ENCODE data around the gene RSPH1. TPM values are rescaled to one million over a fixed set of nuclear protein-coding genes. Genes with fewer than 3 reads are reported as not detected.

RSPH1 gene
- total and polyA plus RNA-seq, 2 of the 8 experiments (the other 6 are each of a cell fraction or from before 2014, with no cell fraction given): 0.24 TPM; not detected in 1

GRCh38 chr21:42465803-42466127 lies 30.3 kb downstream of the RSPH1 start (continued):
- TF ChIP-seq RNF2 (IDR thresholded peaks at IDR 0.05; ENCODE audit: borderline replicate concordance, low read depth, low read length, missing control alignments, poor library complexity, severe bottlenecking): no peak

All from H1 (cell line).